ENCODE data around the gene TOPORS. TPM values are rescaled to one million over a fixed set of nuclear protein-coding genes. Genes with fewer than 3 reads are reported as not detected.
A peak's percentile ranks its signal among the peaks of the same experiment; 100 is the strongest.

TOPORS gene
- total RNA-seq, 1 experiment from 2014 or later = 26.1 TPM

DNA sequence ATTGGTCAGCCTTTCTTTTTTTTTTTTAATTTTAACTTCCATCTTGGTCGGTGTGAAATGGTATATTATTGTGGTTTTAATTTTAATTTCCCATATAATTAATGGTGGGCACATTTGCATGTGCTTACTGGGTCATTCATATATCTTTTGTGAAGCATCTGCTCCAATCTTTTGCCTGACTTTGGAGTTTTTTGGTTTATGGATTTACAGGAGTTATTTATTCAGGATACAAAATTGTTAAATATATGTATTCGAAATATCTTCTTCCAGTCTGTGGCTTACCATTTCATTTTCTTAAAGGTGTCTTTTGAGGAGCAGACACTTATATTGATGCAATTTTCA, 25.7 kb downstream of the TOPORS start (continued):
- TF ChIP-seq ESRRA (CRISPR knock-in tag; IDR thresholded peaks at IDR 0.05; ENCODE audit: borderline replicate concordance) (no peak), ATF1 (CRISPR knock-in tag; IDR thresholded peaks at IDR 0.05) (no peak), JAZF1 (CRISPR knock-in tag; IDR thresholded peaks at IDR 0.05) (no peak), TP53 (CRISPR knock-in tag; IDR thresholded peaks at IDR 0.05) (no peak), MXD4 (CRISPR knock-in tag; IDR thresholded peaks at IDR 0.05; ENCODE audit: borderline replicate concordance) (no peak), EMX1 (CRISPR knock-in tag; IDR thresholded peaks at IDR 0.05) (no peak), ZNF416 (CRISPR knock-in tag; IDR thresholded peaks at IDR 0.05) (no peak), MAX (CRISPR knock-in tag; IDR thresholded peaks at IDR 0.05) (no peak)
- TF ChIP-seq, protein P1, sequence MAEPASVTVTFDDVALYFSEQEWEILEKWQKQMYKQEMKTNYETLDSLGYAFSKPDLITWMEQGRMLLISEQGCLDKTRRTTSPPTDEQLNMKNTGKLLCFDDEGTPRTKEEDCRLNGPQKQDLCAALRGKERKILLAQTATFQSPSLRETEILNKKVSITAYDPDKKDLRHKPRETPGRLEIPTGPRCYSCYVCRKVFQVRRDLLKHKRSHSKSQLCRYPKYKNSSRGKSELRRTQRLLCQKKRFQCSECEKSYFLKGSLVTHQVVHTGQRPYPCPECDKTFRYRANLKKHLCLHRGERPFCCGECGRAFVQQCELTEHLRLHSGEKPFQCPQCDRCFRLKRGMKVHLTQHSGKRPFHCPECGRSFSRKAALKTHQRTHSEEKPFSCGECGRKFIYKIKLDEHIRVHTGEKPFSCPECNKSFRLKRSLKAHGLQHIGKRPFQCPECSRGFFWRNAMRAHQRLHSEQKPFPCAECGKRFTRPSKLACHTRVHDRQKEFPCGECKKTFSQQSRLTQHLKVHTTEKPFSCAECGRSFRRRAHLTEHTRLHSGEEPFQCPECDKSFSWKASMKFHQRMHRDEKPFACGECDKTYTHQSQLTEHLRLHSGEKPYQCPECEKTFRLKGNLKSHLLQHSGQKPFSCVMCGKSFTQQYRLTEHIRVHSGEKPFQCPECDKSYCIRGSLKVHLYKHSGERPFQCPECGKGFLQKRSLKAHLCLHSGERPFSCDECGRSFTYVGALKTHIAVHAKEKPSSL (CRISPR knock-in tag; conservative IDR thresholded peaks at IDR 0.05) = no peak
- TF ChIP-seq, protein P2, sequence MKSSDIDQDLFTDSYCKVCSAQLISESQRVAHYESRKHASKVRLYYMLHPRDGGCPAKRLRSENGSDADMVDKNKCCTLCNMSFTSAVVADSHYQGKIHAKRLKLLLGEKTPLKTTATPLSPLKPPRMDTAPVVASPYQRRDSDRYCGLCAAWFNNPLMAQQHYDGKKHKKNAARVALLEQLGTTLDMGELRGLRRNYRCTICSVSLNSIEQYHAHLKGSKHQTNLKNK (CRISPR knock-in tag; IDR thresholded peaks at IDR 0.05) = no peak

- peak; percentile 83 for DNase-seq (ENCODE audit: low spot score)
- Mint-ChIP-seq H3K27me3 (ENCODE audit: low read depth) (no peaks in the 10 kb centered on the region), H3K27ac (peak within 1 kb of the TSS; percentile 97), H3K4me3 (peak within 1 kb of the TSS; percentile 82), H3K9me3 (peaks cover 31% of the 10 kb centered on the region), H3K4me1 (peaks cover 14% of the 10 kb centered on the region), H3K36me3 (peaks cover 34% of the 10 kb centered on the region)
- CTCF ChIA-PET = interaction anchor here (0.6 to 3.9 kb wide), 37 partner anchors 9 to 529 kb away, joined by 3 to 94 read pairs (median 4); partner anchors contain the start of genes ACO1, SMIM27 and TOPORS
- POLR2A ChIA-PET = interaction anchor here (0.6 to 4.2 kb wide), 6 partner anchors 10 to 141 kb away, joined by 3 to 36 read pairs (median 4); partner anchors contain the start of genes ACO1, SMIM27 and TOPORS
- ATAC-seq = peak; percentile 84
- no peak for TF ChIP-seq TP53 (CRISPR knock-in tag; IDR thresholded peaks at IDR 0.05)
- TF ChIP-seq ETV6 (CRISPR knock-in tag; IDR thresholded peaks at IDR 0.05) = peak; percentile 49; the same call in 1 of the 2 replicates
- peak; percentile 23; the same call in 1 of the 2 replicates for TF ChIP-seq MAX (CRISPR knock-in tag; IDR thresholded peaks at IDR 0.05)
- 0 out of 2 replicates have a peak, but pooled peaks have one; percentile 11 for TF ChIP-seq ZNF232 (CRISPR knock-in tag; IDR thresholded peaks at IDR 0.05)
- TF ChIP-seq HMGXB4 (CRISPR knock-in tag; IDR thresholded peaks at IDR 0.05) = peak; percentile 66; the same call in 1 of the 2 replicates
- no peak for TF ChIP-seq RORB (CRISPR knock-in tag; IDR thresholded peaks at IDR 0.05)
- 0 out of 2 replicates have a peak, but pooled peaks have one; percentile 41 for TF ChIP-seq ZBTB21 (CRISPR knock-in tag; IDR thresholded peaks at IDR 0.05; ENCODE audit: borderline replicate concordance)
- TF ChIP-seq CTCF (IDR thresholded peaks at IDR 0.05) = peak; percentile 41; the same call in 1 of the 2 replicates
- 0 out of 2 replicates have a peak, but pooled peaks have one; percentile 29 for TF ChIP-seq SMAD3 (CRISPR knock-in tag; IDR thresholded peaks at IDR 0.05; ENCODE audit: borderline replicate concordance)
- 0 out of 2 replicates have a peak, but pooled peaks have one; percentile 43 for TF ChIP-seq CREM (CRISPR knock-in tag; IDR thresholded peaks at IDR 0.05)
Measured at GRCh38 chr9:32526041-32526706, 26.2 kb downstream of the TOPORS start, which contains the start of gene RIGI. TSS of gene RIGI (minus strand) at chr9:32526196. CDS start at chr9:32526166, 30 bp downstream.

Data from WTC11 (cell line).